NCI-H2227 treated with DMSO at 0.1 percent for 48 hours (cell line): Measurements from ENCODE around the gene ZNF263.

Source experiments
- DNase-seq: peaks from one replicate; lab custom pipeline; 2025; lab: John Stamatoyannopoulos, UW

The ZNF263 gene

GRCh38 chr16:3282730-3283542 is at the start of gene ZNF263:
TSS of gene ZNF263 (plus strand) at chr16:3283491. CDS start at chr16:3283819, 328 bp downstream.
- DNase-seq, result peak; percentile 98

GRCh38 chr16:3234543-3234856 is 48.8 kb upstream of the ZNF263 start:
- DNase-seq, result no peak

GRCh38 chr16:3234857-3235561 is 48.3 kb upstream of the ZNF263 start, which contains the start of gene ZNF200:
TSS of gene ZNF200 (minus strand) at chr16:3235158. CDS start at chr16:3233755, 1,403 bp downstream.
- peak; percentile 93 for DNase-seq

GRCh38 chr16:3235856-3236669 is 47.2 kb upstream of the ZNF263 start:
- no peak for DNase-seq

- no peak for DNase-seq
Measured at GRCh38 chr16:3241761-3242160, 41.5 kb upstream of the ZNF263 start.

GRCh38 chr16:3242709-3243108 is 40.6 kb upstream of the ZNF263 start:
- no peak for DNase-seq

- no peak for DNase-seq
Measured at GRCh38 chr16:3243882-3244281, 39.4 kb upstream of the ZNF263 start.

GRCh38 chr16:3246002-3246401 is 37.3 kb upstream of the ZNF263 start:
- no peak for DNase-seq

- no peak for DNase-seq
Measured at GRCh38 chr16:3246876-3247275, 36.4 kb upstream of the ZNF263 start.

GRCh38 chr16:3248596-3248995 is 34.7 kb upstream of the ZNF263 start:
- DNase-seq, result no peak

- no peak for DNase-seq
Measured at GRCh38 chr16:3249020-3249419, 34.3 kb upstream of the ZNF263 start.

- DNase-seq, result no peak
Measured at GRCh38 chr16:3249451-3249850, 33.8 kb upstream of the ZNF263 start.

GRCh38 chr16:3252967-3253366 is 30.3 kb upstream of the ZNF263 start:
- no peak for DNase-seq

- DNase-seq, result no peak
Measured at GRCh38 chr16:3254309-3254708, 29.0 kb upstream of the ZNF263 start.

- no peak for DNase-seq
Measured at GRCh38 chr16:3256146-3256865, 27.0 kb upstream of the ZNF263 start, which contains the start of gene MEFV. TSS of gene MEFV (minus strand) at chr16:3256633. CDS start at chr16:3256587, 46 bp downstream.

- DNase-seq, result no peak
Measured at GRCh38 chr16:3256866-3257465, 26.3 kb upstream of the ZNF263 start.

- DNase-seq, result no peak
Measured at GRCh38 chr16:3259836-3260235, 23.5 kb upstream of the ZNF263 start.

- no peak for DNase-seq
Measured at GRCh38 chr16:3262517-3262916, 20.8 kb upstream of the ZNF263 start.

- peak; percentile 98 for DNase-seq
Measured at GRCh38 chr16:3264137-3265036, 18.9 kb upstream of the ZNF263 start.

- DNase-seq, result peak; percentile 17
Measured at GRCh38 chr16:3266873-3267537, 16.3 kb upstream of the ZNF263 start.
